Activated CD8-positive, alpha-beta memory T cell treated with anti-CD3 and anti-CD28 coated beads for 4 hours (primary cell): ENCODE results near the gene PRR23B.
"Not testable (repeated sequence)": the region's sequence is repeated elsewhere in the genome, so short reads cannot be mapped to it uniquely, and the experiment has no call there.

Source experiments
- DNase-seq, 2 donors: peaks; one replicate each; pipeline ENCODE4 v3.0.0-alpha.2; 2020; ENCODE audit warnings: low read depth in 2 of 2

PRR23B gene

GRCh38 chr3:139020868-139021234 lies at the start of gene PRR23B:
Gene PRR23B, minus strand, starts transcription at chr3:139020926. Its CDS starts 265 bp downstream, at chr3:139020661.
- DNase-seq, result no peak

GRCh38 chr3:139062918-139063317 lies 42.2 kb upstream of the PRR23B start:
- no peak for DNase-seq

GRCh38 chr3:139052802-139053600 lies 32.3 kb upstream of the PRR23B start:
- no peak for DNase-seq

DNA sequence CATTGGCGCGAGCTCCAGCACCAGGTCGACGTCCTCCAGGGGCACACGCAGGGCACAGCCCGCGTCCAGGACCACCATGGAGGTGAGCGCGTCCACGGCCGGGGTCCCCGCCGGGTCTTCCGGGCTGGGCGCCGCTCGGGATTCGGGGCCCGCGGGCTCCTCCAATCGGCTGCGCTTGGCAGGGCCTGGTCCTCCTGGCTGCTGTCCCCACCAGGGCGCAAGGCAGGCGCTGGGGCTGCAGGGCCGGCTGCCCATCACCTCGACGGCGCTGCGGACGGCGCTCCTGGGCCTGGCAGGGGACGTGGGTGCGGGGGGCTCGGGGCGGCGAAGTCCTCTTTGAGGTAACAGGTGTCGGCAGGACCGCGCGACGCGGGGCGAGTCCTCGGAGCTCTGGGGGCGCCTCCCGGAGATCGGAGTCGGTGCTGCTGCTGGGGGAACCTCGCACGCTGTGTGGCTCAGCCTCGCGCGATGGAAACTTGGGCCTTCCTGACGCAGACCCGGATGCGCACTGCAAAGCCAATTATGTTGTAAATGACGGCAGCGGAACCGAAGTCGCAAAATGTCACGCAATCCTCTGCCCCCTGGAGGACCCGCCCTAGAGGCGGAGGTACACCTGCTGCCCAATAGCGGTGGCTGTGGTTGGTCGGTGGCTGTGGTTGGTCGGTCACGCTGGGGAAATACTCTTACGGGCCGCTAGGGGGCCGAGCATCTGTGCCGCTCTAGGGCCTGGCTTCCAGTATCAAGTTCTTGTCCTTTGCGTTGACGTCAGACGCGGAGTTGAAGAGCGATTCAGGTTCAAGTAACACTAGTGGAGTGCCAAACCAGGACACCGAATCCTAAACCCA lies 23.9 kb upstream of the PRR23B start, which contains the start of gene PRR23C:
PRR23C (minus strand) TSS at position 527 of the 845 bp plus-strand sequence; CDS start at position 255, 272 bp downstream.
- no peak for DNase-seq

GRCh38 chr3:139043554-139044365 lies 23.0 kb upstream of the PRR23B start:
- DNase-seq, result no peak

- DNase-seq, result no peak
Observed at GRCh38 chr3:139037478-139037877, 16.8 kb upstream of the PRR23B start.

GRCh38 chr3:139032326-139033002 lies 11.7 kb upstream of the PRR23B start:
- no peak for DNase-seq

GRCh38 chr3:139030576-139030975 lies 9.8 kb upstream of the PRR23B start:
- DNase-seq, result not testable (repeated sequence)

DNA sequence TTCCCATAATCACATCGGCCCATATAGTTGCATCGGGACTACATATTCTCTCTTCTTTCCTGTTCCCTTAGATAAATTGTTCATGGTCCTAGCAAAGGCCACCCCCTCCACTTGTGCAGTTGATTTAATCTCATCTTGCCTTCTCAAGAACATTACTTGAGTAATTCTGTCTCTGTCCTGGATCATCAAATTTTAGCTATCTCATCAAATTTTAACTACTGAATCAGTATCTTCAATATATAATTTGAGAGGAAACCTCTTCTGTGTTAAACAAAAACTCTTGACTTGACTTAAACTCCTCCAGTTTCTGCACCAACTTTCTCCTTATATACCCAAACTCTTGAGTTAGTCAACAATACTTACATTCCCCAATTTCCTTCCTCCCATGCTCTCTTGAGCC lies 4.2 kb upstream of the PRR23B start:
- DNase-seq, result no peak

DNA sequence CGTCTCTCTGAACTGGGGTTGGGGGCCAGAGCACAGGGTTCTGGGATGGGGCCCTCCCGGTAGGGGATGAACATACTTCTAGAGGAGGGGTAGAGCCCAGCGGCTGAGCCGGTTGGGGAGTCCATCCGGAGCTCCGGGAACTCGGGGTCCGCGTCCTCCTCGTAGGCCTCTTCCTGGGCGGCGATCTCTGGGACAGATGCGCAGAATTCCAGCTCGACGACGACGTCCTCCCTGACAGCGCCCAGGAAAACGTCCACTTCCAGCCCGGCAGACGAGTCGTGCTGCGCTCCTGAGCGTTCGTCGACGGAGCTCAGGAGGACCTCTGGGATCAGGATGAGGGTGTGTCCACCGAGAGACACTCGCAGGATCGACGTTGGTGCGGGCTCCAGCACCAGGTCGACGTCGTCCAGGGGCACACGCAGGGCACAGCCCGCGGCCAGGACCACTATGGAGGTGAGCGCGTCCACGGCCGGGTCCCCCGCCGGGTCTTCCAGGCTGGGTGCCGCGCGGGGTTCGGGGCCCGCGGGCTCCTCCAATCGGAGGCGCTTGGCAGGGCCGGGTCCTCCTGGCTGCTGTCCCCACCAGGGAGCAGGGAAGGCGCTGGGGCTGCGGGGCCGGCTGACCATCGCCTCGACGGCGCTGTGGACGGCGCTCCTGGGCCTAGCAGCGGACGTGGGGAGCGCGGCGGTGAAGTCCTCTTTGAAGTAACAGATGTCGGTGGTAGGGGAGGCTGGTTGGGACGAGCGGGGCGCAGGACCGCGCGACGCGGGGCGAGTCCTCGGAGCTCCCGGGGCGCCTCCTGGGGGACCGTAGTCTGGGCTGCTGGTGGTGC lies 474 bp downstream of the PRR23B start:
- no peak for DNase-seq

- DNase-seq, result no peak
Observed at GRCh38 chr3:139016430-139017048, 4.2 kb downstream of the PRR23B start.

DNA sequence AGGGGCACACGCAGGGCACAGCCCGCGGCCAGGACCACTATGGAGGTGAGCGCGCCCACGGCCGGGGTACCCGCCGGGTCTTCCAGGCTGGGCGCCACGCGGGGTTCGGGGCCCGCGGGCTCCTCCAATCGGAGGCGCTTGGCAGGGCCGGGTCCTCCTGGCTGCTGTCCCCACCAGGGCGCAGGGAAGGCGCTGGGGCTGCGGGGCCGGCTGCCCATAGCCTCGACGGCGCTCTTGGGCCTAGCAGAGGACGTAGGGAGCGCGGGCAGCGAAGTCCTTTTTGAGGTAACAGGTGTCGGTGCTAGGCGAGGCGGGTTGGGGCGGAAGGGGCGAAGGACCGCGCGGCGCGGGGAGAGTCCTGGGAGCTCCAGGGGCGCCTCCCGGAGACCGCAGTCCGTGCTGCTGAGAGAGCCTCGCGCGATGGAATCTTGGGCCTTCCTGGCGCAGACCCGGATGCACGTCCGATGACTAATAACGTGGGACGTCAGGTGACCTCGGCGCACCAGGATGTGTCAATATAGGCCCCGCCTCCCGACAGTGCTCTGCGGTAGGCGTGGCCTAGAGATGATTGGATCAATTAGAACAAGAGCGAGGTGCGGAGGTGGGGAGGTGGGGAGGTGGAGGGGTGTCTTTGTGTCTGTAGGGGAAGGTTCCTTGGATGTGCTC lies 14.5 kb downstream of the PRR23B start, which contains the start of gene PRR23A:
PRR23A (minus strand) TSS at position 218 of the 666 bp plus-strand sequence; CDS start at position 218, 0 bp downstream.
- DNase-seq, result no peak

DNA sequence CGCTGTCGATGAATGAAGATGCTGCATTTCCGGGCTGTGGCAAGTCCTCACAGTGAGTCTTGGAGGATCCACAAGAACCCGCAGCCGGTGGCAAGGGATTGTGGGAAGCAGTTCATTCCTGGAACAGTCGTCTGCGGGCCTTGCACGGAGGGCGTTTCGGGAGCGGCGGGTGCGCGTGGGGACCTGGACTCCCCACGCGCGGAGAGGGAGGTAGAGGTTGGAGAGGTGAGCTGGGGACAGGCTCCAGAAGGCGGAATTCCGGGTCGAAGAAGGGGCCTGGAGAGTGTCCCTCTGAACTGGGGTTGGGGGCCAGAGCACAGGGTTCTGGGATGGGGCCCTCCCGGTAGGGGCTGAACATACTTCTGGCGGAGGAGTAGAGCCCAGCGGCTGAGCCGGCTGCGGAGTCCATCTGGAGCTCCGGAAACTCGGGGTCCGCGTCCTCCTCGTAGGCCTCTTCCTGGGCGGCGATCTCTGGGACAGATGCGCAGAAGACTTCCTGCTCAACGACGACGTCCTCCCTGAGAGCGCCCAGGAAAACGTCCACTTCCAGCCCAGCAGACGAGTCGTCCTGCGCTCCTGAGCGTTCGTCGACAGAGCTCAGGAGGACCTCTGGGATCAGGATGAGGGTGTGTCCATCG lies 15.3 kb downstream of the PRR23B start:
- DNase-seq, result no peak

- DNase-seq, result no peak
Observed at GRCh38 chr3:138995706-138996105, 25.0 kb downstream of the PRR23B start.

DNA sequence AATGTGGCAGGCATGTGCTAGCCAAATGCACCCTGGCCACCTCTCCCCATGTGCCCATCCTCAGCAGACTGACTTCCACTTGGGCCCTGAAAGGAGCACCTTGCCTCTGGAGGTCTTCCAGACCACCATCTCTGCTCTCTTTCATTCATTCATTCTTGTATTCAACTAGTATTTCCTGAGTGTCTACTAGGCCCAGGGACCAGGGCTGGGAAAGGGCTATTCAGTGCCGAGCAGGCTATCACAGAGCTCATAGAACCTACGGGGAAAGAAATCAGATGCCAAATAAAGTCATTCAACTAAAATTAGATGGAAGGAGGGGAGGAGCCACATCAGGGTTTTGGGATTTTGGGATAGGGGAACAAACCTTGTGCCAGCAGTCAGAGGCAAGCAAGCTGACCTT lies 33.5 kb downstream of the PRR23B start:
- no peak for DNase-seq

DNA sequence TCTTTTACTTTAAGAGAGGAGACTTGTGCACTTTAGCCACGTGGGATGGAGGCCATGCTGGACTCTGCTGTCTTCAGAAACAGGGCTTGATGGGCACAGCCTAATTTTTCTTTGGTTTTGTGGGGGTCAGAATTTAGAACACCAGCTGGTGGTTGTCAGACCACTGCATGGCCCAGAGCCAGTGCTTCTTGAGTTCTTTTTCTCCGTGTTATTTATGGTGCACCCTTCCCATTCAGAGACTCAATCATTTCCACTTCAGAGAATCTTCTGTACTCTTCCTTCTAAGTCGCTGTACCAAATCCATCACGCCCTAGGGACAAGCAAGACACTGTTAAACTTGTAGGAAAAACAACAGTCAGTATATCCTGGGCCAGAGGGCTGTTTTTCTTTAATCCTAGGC lies 34.8 kb downstream of the PRR23B start:
- no peak for DNase-seq

DNA sequence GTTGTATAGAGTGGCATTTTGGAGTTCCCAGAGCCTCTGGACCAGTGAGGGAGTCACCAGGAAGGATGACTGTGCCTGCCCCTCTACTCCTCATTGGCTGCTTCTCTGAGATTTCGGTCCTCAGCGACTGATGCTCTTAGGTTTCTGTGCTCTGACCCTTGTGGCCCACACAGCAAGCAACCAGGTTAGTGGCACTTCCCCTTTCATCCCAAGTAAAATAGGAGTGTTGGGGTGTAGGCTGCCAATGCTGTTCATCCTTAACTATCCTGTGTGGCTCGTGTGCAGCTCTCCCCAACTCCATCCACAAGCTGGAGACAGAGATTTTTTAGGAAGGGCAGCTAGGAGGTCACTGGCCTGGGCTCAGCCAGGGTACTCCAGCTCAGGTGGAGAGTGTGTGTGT lies 35.9 kb downstream of the PRR23B start:
- DNase-seq, result no peak

GRCh38 chr3:138976047-138976446 lies 44.7 kb downstream of the PRR23B start:
- DNase-seq, result no peak

GRCh38 chr3:138975351-138975750 lies 45.4 kb downstream of the PRR23B start:
- no peak for DNase-seq
